B cell (primary cell): ENCODE data around the gene APMAP. TPM values are rescaled to one million over a fixed set of nuclear protein-coding genes. Genes with fewer than 3 reads are reported as not detected.

Source experiments
- ATAC-seq: fragments of 200-7000 bp; cut with Tn5 transposase; one replicate; pipeline ENCODE4 v1.10.0; 2021; ENCODE audit warnings: low read depth, mild to moderate bottlenecking, moderate number of reproducible peaks, moderate library complexity
- CTCF ChIA-PET: fragments of 350-600 bp; sonication (Branson Sonifier 250); formaldehyde crosslinking; loops from one replicate; lab custom pipeline; 2021; ENCODE audit warnings: antibody characterized with exemption, inconsistent platforms; lab: Charles Lee
- POLR2A ChIA-PET: fragments of 350-600 bp; sonication (Branson Sonifier 250); formaldehyde crosslinking; loops from one replicate; lab custom pipeline; 2021; ENCODE audit warnings: antibody characterized with exemption; lab: Charles Lee
- DNase-seq: peaks from one replicate; pipeline ENCODE4 v3.0.0; 2013
- H2AFZ ChIP-seq: 2 replicates; pipeline ENCODE4 v1.6.1; 2012; ENCODE audit warnings: mild to moderate bottlenecking, low read depth, low read length; ENCODE audit not compliant: insufficient read depth, poor library complexity, severe bottlenecking
- H3K27ac ChIP-seq, 2 donors: 1 replicate in 1 of 2; 2 replicates in 1 of 2; pipeline ENCODE4 v1.5.1; 2012 to 2013; ENCODE audit warnings: low read length in 2 of 2, mild to moderate bottlenecking in 2 of 2, moderate library complexity in 1 of 2
- H3K27me3 ChIP-seq, 4 experiments: fragments of 200-600 bp in 1 of 4; sonication (generic) in 1 of 4; replicated peaks in 1 of 4; 1 replicate in 2 of 4; 2 replicates in 2 of 4; pipeline versions ENCODE4 v1.6.1 to v1.7.0; 2013 to 2016; ENCODE audit warnings: low read length in 3 of 4, mild to moderate bottlenecking in 2 of 4, mixed read lengths in 1 of 4, moderate library complexity in 1 of 4; ENCODE audit not compliant: insufficient read depth in 4 of 4, control insufficient read depth in 3 of 4; ENCODE audit errors: control extremely low read depth in 1 of 4
- H3K36me3 ChIP-seq, 2 experiments: replicated peaks in 1 of 2; 1 replicate in 1 of 2; 2 replicates in 1 of 2; pipeline versions ENCODE4 v1.6.1 to v1.7.1; 2013; ENCODE audit warnings: low read length in 1 of 2; ENCODE audit not compliant: insufficient read depth in 2 of 2, control insufficient read depth in 1 of 2; ENCODE audit errors: control extremely low read depth in 1 of 2, extremely low read depth in 1 of 2
- H3K4me1 ChIP-seq, 2 donors: fragments of 200-600 bp in 1 of 2; sonication (generic) in 1 of 2; 1 replicate in 1 of 2; 2 replicates in 1 of 2; pipeline versions ENCODE4 v1.5.1 to v1.6.1; 2013 to 2017; ENCODE audit warnings: low read length in 2 of 2; ENCODE audit not compliant: control insufficient read depth in 2 of 2, insufficient read depth in 2 of 2
- H3K4me2 ChIP-seq: replicated peaks from 2 replicates; pipeline ENCODE3; 2012; ENCODE audit warnings: mild to moderate bottlenecking, low read depth, low read length; ENCODE audit not compliant: poor library complexity, severe bottlenecking
- H3K4me3 ChIP-seq, 5 experiments: fragments of 200-600 bp in 1 of 5; sonication (generic) in 1 of 5; 1 replicate in 3 of 5; 2 replicates in 2 of 5; pipeline versions ENCODE4 v1.5.1 to v1.7.0; 2011 to 2016; ENCODE audit warnings: low read length in 4 of 5, mild to moderate bottlenecking in 4 of 5, low read depth in 2 of 5, control low read depth in 1 of 5, moderate library complexity in 1 of 5; ENCODE audit not compliant: insufficient read depth in 1 of 5; ENCODE audit errors: control extremely low read depth in 1 of 5, extremely low read depth in 1 of 5
- H3K79me2 ChIP-seq: fragments of 200-600 bp; sonication (generic); one replicate; pipeline ENCODE4 v1.6.0; 2016; ENCODE audit warnings: low read length; ENCODE audit not compliant: control insufficient read depth, insufficient read depth
- H3K9ac ChIP-seq: fragments of 200-600 bp; sonication (generic); 2 replicates; pipeline ENCODE4 v1.6.1; 2017; ENCODE audit warnings: mild to moderate bottlenecking, low read length, moderate library complexity
- H3K9me3 ChIP-seq, 3 donors: one replicate each; pipeline versions ENCODE4 v1.6.1 to v1.7.1; 2013; ENCODE audit warnings: low read length in 2 of 3; ENCODE audit not compliant: control insufficient read depth in 2 of 3, insufficient read depth in 1 of 3; ENCODE audit errors: control extremely low read depth in 1 of 3
- H4K20me1 ChIP-seq: 2 replicates; pipeline ENCODE4 v1.6.0; 2012; ENCODE audit warnings: mild to moderate bottlenecking, low read length; ENCODE audit not compliant: insufficient read depth, control insufficient read depth, poor library complexity, severe bottlenecking
- H3K27ac Mint-ChIP-seq: one replicate; pipeline ENCODE4 v1.8.0; 2021; ENCODE audit warnings: mixed read lengths
- H3K27me3 Mint-ChIP-seq: one replicate; pipeline ENCODE4 v1.8.0; 2021; ENCODE audit warnings: mixed read lengths
- H3K4me1 Mint-ChIP-seq: one replicate; pipeline ENCODE4 v1.8.0; 2021; ENCODE audit warnings: mixed read lengths
- H3K4me3 Mint-ChIP-seq: one replicate; pipeline ENCODE4 v1.8.0; 2021; ENCODE audit warnings: mixed read lengths
- H3K9me3 Mint-ChIP-seq: one replicate; pipeline ENCODE4 v1.8.0; 2022; ENCODE audit warnings: mixed read lengths; ENCODE audit not compliant: insufficient read depth
- EZH2 ChIP-seq: IDR thresholded peaks from 2 replicates; pipeline ENCODE4 v1.6.1; 2012; ENCODE audit warnings: borderline replicate concordance, low read depth, mild to moderate bottlenecking, moderate library complexity, low read length; ENCODE audit not compliant: insufficient read depth, poor library complexity, severe bottlenecking
- WGBS: methylation state at CpG from one replicate; pipeline ENCODE4 v1.1.5; 2013; ENCODE audit warnings: missing lambda C conversion rate; ENCODE audit not compliant: insufficient coverage; 5-methylcytosine and 5-hydroxymethylcytosine counted together
- intact Hi-C: fragments of 100-400 bp; cut with micrococcal nuclease; formaldehyde crosslinking; loops from one replicate; pipeline ENCODE4 v1.10.0; 2022
- polyA plus RNA-seq: library from polyadenylated mRNA; depleted of rRNA; stranded (reverse); fragments of >200 nt; gene quantifications from 2 replicates; pipeline ENCODE4 v1.2.3, GENCODE V29; 2012
- total RNA-seq, 2 donors: library from RNA; stranded (reverse); fragments of 120-200 nt in 1 of 2; gene quantifications; 1 replicate in 1 of 2; 2 replicates in 1 of 2; pipeline versions ENCODE4 v1.2.3 to v1.2.4, GENCODE V29; 2013 to 2022
- TF ChIP-seq, protein P1 (sequence below): fragments of 200-600 bp; IDR thresholded peaks from one replicate; pipeline ENCODE4 v1.8.0; 2022; ENCODE audit warnings: antibody characterized with exemption, mild to moderate bottlenecking

APMAP gene
- total and polyA plus RNA-seq, 2 donors (not counting 1 experiment from before 2014, with no cell fraction given) = 9.1 to 28.0 TPM

DNA sequence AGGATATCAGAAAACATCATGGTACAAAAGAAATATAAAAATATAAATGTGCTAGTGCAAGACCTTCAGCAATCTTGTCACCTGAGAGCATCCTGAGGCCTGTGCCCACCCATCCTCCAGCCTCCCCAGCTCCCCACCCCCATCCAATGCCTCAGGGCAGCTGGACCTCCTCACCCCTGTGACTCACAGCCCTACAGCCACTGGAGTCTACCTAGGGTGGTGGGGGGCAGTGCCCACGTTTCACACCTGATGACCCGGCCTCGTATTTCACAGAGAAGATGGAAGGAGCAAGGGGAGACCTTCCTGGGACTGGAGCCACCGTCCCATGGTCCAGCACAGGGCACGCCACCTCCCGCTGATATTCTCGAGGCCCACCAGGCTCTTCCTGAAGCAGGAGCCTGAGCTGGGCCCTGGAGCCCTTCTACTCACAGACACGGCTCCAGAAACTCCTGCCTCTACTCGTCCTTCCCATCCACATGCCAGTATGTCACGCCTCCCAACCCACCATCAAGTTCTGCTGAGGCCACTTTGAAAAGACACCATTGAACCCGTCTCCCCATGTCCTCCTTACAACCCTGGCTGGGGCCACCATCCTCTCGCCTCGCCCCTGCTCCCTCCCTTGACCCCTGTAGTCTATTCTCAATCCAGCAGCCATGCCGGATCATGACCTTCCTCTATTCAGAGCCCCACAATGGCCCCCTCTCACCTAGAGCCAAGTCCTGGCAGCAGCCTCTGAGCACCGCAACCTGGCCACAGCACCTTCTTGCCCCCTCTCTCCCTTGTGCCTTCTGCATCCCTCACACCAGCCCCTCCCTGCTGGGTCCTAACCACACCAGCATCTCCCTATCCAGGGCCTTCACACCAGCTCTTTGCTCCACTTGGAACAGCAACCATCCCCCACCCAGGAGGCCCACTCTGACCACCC lies 13.3 kb downstream of the APMAP start:
- Mint-ChIP-seq H3K9me3 (peaks cover 8% of the 10 kb centered on the region), H3K4me3 (no peak overlapping the region), H3K27me3 (no peaks in the 10 kb centered on the region), H3K4me1 (peaks cover 5% of the 10 kb centered on the region), H3K27ac (no peak overlapping the region)
- H2AFZ ChIP-seq = no peak overlapping the region
- intact Hi-C loops = no loop called here
- no peaks in the 10 kb centered on the region for H4K20me1 ChIP-seq
- peaks cover 14 to 40% of the 10 kb centered on the region in 2 experiments for H3K36me3 ChIP-seq
- H3K4me1 ChIP-seq = peaks cover 0 to 9% of the 10 kb centered on the region in 2 donors
- no peak overlapping the region for H3K4me3 ChIP-seq
- no peak for ATAC-seq
- peaks cover 3 to 18% (median 5%) of the 10 kb centered on the region in 3 donors for H3K9me3 ChIP-seq
- no peak for TF ChIP-seq EZH2
- TF ChIP-seq, protein P1, sequence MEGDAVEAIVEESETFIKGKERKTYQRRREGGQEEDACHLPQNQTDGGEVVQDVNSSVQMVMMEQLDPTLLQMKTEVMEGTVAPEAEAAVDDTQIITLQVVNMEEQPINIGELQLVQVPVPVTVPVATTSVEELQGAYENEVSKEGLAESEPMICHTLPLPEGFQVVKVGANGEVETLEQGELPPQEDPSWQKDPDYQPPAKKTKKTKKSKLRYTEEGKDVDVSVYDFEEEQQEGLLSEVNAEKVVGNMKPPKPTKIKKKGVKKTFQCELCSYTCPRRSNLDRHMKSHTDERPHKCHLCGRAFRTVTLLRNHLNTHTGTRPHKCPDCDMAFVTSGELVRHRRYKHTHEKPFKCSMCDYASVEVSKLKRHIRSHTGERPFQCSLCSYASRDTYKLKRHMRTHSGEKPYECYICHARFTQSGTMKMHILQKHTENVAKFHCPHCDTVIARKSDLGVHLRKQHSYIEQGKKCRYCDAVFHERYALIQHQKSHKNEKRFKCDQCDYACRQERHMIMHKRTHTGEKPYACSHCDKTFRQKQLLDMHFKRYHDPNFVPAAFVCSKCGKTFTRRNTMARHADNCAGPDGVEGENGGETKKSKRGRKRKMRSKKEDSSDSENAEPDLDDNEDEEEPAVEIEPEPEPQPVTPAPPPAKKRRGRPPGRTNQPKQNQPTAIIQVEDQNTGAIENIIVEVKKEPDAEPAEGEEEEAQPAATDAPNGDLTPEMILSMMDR = no peak
- no peak overlapping the region for H3K9ac ChIP-seq
- peaks cover 25% of the 10 kb centered on the region for H3K79me2 ChIP-seq
- H3K27ac ChIP-seq = no peak overlapping the region
- no peak for DNase-seq
- no peaks in the 10 kb centered on the region for H3K27me3 ChIP-seq
- no peak overlapping the region for H3K4me2 ChIP-seq
- ChIA-PET CTCF (no interaction called here), POLR2A (no interaction called here)
- 96% methylated on average over 13 of the region's 15 CpGs for WGBS

DNA sequence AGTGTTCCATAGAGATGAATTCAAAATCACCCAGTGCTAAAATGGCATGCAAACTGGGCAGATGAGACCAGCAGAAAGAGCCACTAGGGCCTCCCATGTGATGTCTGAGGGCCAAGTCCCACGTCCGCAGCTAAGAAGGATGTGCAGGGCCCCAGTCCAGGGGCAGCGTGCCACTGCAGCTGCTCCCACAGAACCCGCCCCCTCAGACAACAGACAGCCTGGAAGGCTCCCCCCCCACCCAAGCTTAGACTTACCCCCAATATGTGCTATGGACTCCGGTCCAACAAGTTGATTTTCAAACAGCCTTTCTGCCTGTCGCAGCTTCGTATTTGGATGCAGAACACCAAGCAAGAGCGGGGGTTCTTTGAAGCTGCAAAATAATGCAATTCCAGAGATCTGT lies 14.0 kb downstream of the APMAP start:
- Histone ChIP-seq H3K4me3 (no peak overlapping the region), H2AFZ (no peak overlapping the region), H3K9ac (no peak overlapping the region), H3K36me3 (peaks cover 17 to 42% of the 10 kb centered on the region in 2 experiments), H3K79me2 (peaks cover 25% of the 10 kb centered on the region), H4K20me1 (no peaks in the 10 kb centered on the region), H3K4me1 (peaks cover 0 to 9% of the 10 kb centered on the region in 2 donors), H3K27ac (no peak overlapping the region), H3K27me3 (no peaks in the 10 kb centered on the region), H3K4me2 (no peak overlapping the region), H3K9me3 (peaks cover 3 to 18% (median 5%) of the 10 kb centered on the region in 3 donors)
- Mint-ChIP-seq H3K9me3 (peaks cover 8% of the 10 kb centered on the region), H3K27me3 (no peaks in the 10 kb centered on the region), H3K27ac (no peak overlapping the region), H3K4me3 (no peak overlapping the region), H3K4me1 (peaks cover 5% of the 10 kb centered on the region)
- POLR2A ChIA-PET = no interaction called here
- TF ChIP-seq EZH2 = no peak
- TF ChIP-seq, protein P1 = no peak
- DNase-seq = no peak
- ATAC-seq = no peak
- 97% methylated on average over 4 of the region's 8 CpGs for WGBS
- CTCF ChIA-PET = no interaction called here
- intact Hi-C loops = no loop called here
